Measurements from ENCODE around the gene GNG14. TPM values are rescaled to one million over a fixed set of nuclear protein-coding genes. Genes with fewer than 3 reads are reported as not detected.

GNG14 gene
- total and polyA plus RNA-seq, 2 experiments from 2014 or later: not detected

DNA sequence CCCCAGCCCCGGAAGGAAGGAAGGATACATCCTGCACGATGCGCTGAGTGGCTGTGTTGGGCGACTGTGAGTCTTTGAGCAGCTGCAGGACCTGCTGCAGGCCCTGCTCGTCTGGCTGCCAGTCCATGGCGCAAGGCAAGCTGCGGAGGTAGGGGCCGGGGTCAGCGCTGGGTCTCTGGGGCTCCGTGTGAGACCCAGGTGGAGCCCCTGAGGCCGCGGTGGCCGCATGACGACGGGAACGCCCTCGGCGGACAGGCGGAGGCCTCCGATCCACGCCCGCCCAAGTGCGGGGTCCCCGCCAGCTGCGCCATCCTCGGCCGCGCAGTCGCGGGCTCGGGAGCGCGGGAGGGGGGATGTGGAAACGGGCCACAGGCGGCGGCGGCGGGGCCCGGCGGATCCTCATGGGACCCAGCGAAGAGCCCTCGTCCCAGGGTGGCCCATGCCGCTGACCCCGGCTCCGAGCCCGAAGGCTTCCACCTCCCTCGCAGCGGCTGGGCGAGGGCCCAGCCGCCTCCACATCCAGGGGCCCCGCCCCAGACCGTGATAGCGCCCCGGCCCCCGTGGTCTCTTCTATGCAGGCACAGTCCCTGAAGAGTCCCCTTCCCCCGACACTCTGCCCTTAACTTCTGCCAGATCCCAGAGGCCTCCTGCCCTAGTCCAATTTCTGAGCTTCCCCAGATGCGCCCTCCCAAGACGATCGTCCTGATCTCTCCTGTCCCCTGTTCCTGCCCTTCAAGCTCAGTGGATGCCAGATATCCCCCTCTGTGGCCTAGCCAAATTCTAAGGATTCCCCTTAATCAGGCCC lies 33.3 kb downstream of the GNG14 start:
- peaks cover 27% of the 10 kb centered on the region for H3K27me3 Mint-ChIP-seq (ENCODE audit: insufficient read depth, low read depth, poor library complexity)
- peak; percentile 43 for DNase-seq (ENCODE audit: low spot score)
- Histone ChIP-seq H4K20me1 (replicated peaks; ENCODE audit: insufficient read depth) (peaks cover 33% of the 10 kb centered on the region), H3K4me1 (ENCODE audit: insufficient read depth) (peaks cover 9% of the 10 kb centered on the region; the same call in 1 of the 2 replicates), H2AFZ (no peak overlapping the region), H3K27ac (ENCODE audit: low read depth) (peak overlapping the region; percentile 96; the same call in 1 of the 2 replicates), H3K27me3 (ENCODE audit: insufficient read depth) (no peaks in the 10 kb centered on the region), H3K4me2 (peak overlapping the region; percentile 100), H3K79me2 (replicated peaks; ENCODE audit: insufficient read depth) (peaks cover 79% of the 10 kb centered on the region), H3K9me2 (ENCODE audit: insufficient read depth) (no peaks in the 10 kb centered on the region), H3K36me3 (ENCODE audit: insufficient read depth) (peaks cover 18% of the 10 kb centered on the region), H3F3A (replicated peaks; ENCODE audit: low read depth) (peaks cover 34% of the 10 kb centered on the region), H3K4me3 (peak overlapping the region; percentile 80)
- peak overlapping the region; percentile 91 for H3K4me3 Mint-ChIP-seq
- H3K9me3 Mint-ChIP-seq: peaks cover 4% of the 10 kb centered on the region; the same call in 1 of the 3 replicates
- peaks cover 8% of the 10 kb centered on the region for H3K4me1 Mint-ChIP-seq
- TF ChIP-seq CREB1 (CRISPR knock-in tag; IDR thresholded peaks at IDR 0.05; ENCODE audit: low read depth) (no peak), POLR2AphosphoS5 (IDR thresholded peaks at IDR 0.05; ENCODE audit: low read depth) (no peak), EZH2phosphoT487 (IDR thresholded peaks at IDR 0.05; ENCODE audit: unreplicated experiment) (no peak), NANOG (IDR thresholded peaks at IDR 0.05; ENCODE audit: borderline replicate concordance) (no peak), STAT1 (IDR thresholded peaks at IDR 0.05; ENCODE audit: unreplicated experiment) (no peak), ZNF331 (CRISPR knock-in tag; IDR thresholded peaks at IDR 0.05; ENCODE audit: low read depth) (no peak), EZH2 (IDR thresholded peaks at IDR 0.05; ENCODE audit: low read depth, unreplicated experiment) (no peak), JUNB (IDR thresholded peaks at IDR 0.05; ENCODE audit: unreplicated experiment) (no peak), ZNF114 (CRISPR knock-in tag; IDR thresholded peaks at IDR 0.05) (no peak)
- TF ChIP-seq, protein P1, sequence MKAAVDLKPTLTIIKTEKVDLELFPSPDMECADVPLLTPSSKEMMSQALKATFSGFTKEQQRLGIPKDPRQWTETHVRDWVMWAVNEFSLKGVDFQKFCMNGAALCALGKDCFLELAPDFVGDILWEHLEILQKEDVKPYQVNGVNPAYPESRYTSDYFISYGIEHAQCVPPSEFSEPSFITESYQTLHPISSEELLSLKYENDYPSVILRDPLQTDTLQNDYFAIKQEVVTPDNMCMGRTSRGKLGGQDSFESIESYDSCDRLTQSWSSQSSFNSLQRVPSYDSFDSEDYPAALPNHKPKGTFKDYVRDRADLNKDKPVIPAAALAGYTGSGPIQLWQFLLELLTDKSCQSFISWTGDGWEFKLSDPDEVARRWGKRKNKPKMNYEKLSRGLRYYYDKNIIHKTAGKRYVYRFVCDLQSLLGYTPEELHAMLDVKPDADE (IDR thresholded peaks at IDR 0.05): no peak
- TF ChIP-seq, protein P2, sequence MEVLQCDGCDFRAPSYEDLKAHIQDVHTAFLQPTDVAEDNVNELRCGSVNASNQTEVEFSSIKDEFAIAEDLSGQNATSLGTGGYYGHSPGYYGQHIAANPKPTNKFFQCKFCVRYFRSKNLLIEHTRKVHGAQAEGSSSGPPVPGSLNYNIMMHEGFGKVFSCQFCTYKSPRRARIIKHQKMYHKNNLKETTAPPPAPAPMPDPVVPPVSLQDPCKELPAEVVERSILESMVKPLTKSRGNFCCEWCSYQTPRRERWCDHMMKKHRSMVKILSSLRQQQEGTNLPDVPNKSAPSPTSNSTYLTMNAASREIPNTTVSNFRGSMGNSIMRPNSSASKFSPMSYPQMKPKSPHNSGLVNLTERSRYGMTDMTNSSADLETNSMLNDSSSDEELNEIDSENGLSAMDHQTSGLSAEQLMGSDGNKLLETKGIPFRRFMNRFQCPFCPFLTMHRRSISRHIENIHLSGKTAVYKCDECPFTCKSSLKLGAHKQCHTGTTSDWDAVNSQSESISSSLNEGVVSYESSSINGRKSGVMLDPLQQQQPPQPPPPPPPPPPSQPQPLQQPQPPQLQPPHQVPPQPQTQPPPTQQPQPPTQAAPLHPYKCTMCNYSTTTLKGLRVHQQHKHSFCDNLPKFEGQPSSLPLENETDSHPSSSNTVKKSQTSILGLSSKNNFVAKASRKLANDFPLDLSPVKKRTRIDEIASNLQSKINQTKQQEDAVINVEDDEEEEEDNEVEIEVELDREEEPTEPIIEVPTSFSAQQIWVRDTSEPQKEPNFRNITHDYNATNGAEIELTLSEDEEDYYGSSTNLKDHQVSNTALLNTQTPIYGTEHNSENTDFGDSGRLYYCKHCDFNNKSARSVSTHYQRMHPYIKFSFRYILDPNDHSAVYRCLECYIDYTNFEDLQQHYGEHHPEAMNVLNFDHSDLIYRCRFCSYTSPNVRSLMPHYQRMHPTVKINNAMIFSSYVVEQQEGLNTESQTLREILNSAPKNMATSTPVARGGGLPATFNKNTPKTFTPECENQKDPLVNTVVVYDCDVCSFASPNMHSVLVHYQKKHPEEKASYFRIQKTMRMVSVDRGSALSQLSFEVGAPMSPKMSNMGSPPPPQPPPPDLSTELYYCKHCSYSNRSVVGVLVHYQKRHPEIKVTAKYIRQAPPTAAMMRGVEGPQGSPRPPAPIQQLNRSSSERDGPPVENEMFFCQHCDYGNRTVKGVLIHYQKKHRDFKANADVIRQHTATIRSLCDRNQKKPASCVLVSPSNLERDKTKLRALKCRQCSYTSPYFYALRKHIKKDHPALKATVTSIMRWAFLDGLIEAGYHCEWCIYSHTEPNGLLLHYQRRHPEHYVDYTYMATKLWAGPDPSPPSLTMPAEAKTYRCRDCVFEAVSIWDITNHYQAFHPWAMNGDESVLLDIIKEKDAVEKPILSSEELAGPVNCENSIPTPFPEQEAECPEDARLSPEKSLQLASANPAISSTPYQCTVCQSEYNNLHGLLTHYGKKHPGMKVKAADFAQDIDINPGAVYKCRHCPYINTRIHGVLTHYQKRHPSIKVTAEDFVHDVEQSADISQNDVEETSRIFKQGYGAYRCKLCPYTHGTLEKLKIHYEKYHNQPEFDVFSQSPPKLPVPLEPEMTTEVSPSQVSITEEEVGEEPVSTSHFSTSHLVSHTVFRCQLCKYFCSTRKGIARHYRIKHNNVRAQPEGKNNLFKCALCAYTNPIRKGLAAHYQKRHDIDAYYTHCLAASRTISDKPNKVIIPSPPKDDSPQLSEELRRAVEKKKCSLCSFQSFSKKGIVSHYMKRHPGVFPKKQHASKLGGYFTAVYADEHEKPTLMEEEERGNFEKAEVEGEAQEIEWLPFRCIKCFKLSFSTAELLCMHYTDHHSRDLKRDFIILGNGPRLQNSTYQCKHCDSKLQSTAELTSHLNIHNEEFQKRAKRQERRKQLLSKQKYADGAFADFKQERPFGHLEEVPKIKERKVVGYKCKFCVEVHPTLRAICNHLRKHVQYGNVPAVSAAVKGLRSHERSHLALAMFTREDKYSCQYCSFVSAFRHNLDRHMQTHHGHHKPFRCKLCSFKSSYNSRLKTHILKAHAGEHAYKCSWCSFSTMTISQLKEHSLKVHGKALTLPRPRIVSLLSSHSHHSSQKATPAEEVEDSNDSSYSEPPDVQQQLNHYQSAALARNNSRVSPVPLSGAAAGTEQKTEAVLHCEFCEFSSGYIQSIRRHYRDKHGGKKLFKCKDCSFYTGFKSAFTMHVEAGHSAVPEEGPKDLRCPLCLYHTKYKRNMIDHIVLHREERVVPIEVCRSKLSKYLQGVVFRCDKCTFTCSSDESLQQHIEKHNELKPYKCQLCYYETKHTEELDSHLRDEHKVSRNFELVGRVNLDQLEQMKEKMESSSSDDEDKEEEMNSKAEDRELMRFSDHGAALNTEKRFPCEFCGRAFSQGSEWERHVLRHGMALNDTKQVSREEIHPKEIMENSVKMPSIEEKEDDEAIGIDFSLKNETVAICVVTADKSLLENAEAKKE (CRISPR knock-in tag; IDR thresholded peaks at IDR 0.05): no peak
- TF ChIP-seq, protein P3, sequence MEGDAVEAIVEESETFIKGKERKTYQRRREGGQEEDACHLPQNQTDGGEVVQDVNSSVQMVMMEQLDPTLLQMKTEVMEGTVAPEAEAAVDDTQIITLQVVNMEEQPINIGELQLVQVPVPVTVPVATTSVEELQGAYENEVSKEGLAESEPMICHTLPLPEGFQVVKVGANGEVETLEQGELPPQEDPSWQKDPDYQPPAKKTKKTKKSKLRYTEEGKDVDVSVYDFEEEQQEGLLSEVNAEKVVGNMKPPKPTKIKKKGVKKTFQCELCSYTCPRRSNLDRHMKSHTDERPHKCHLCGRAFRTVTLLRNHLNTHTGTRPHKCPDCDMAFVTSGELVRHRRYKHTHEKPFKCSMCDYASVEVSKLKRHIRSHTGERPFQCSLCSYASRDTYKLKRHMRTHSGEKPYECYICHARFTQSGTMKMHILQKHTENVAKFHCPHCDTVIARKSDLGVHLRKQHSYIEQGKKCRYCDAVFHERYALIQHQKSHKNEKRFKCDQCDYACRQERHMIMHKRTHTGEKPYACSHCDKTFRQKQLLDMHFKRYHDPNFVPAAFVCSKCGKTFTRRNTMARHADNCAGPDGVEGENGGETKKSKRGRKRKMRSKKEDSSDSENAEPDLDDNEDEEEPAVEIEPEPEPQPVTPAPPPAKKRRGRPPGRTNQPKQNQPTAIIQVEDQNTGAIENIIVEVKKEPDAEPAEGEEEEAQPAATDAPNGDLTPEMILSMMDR (conservative IDR thresholded peaks at IDR 0.05; ENCODE audit: low read depth in 2 of 2): no peak
- TF ChIP-seq, protein P4, sequence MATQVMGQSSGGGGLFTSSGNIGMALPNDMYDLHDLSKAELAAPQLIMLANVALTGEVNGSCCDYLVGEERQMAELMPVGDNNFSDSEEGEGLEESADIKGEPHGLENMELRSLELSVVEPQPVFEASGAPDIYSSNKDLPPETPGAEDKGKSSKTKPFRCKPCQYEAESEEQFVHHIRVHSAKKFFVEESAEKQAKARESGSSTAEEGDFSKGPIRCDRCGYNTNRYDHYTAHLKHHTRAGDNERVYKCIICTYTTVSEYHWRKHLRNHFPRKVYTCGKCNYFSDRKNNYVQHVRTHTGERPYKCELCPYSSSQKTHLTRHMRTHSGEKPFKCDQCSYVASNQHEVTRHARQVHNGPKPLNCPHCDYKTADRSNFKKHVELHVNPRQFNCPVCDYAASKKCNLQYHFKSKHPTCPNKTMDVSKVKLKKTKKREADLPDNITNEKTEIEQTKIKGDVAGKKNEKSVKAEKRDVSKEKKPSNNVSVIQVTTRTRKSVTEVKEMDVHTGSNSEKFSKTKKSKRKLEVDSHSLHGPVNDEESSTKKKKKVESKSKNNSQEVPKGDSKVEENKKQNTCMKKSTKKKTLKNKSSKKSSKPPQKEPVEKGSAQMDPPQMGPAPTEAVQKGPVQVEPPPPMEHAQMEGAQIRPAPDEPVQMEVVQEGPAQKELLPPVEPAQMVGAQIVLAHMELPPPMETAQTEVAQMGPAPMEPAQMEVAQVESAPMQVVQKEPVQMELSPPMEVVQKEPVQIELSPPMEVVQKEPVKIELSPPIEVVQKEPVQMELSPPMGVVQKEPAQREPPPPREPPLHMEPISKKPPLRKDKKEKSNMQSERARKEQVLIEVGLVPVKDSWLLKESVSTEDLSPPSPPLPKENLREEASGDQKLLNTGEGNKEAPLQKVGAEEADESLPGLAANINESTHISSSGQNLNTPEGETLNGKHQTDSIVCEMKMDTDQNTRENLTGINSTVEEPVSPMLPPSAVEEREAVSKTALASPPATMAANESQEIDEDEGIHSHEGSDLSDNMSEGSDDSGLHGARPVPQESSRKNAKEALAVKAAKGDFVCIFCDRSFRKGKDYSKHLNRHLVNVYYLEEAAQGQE (IDR thresholded peaks at IDR 0.05; ENCODE audit: unreplicated experiment): no peak
- peak; percentile 3 for ATAC-seq
- H3K36me3 Mint-ChIP-seq (ENCODE audit: low read depth): peaks cover 48% of the 10 kb centered on the region
- H3K27ac Mint-ChIP-seq: peak overlapping the region; percentile 90

Measured in GM23338 (cell line).